HG02973 (cell line): ENCODE measurements around the gene TUBGCP3.
"Not testable (repeated sequence)": the region's sequence is repeated elsewhere in the genome, so short reads cannot be mapped to it uniquely, and the experiment has no call there.

Source experiments
- ATAC-seq: cut with Tn5 transposase; IDR thresholded peaks from one replicate; pipeline ENCODE4 v1.9.1; 2021; ENCODE audit warnings: moderate library complexity; ENCODE audit not compliant: unreplicated experiment

The TUBGCP3 gene

DNA sequence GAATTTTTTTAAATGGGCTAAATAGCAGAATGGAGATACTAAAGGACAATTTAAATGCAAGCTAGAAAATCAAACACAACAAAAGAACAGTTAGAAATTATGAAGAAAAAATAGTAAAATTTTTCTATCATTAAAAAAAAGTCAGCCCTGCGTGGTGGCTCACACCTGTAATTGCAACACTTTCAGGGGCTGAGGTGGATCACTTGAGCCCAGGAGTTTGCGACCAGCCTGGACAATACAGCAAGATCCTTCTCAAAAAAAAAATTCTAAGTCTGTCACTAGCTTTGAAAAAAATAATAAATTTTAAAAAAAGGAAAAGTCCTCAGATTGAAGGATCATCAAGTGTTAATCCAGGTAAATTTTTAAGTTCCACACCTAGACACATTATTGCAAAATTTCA lies 7.7 kb downstream of the TUBGCP3 start:
- ATAC-seq: no peak

GRCh38 chr13:112579310-112579843 lies 8.6 kb downstream of the TUBGCP3 start:
- no peak for ATAC-seq

DNA sequence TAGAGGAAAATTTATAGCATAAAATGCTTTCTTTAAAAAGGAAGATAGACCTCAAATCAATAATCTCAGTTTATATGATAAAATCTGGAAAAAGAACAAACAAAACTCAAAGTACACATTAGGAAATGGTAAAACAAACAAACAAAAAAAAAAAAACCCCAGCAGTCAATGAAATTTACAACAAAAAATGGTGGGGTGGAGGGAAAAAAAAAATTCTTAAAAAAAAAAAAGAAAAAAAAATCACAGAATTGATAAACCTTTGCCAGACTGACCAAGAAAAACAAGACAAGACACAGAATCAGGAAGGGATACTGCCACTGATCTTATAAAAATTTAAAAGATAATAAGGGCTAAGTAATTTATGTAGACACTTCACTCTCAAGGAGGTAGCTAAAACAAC lies 11.2 kb downstream of the TUBGCP3 start:
- no peak for ATAC-seq

DNA sequence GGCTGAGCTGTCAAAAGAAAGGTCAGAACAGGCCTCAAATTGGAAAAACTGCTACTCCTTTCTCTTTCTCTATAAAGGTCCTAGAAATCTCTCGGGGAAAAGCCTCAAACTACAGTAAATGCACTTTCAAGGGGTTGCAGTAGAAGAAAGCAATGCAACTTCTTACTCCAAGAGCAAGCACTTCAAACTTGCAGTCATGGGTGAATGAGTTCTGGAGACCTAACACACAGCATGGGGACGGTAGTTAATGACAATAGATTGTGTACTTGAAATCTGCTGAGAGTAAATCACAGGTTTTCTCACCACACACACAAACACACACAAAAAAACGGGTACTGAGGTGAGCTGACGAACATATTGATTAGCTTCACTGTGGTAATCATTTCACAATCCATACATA lies 11.8 kb downstream of the TUBGCP3 start:
- ATAC-seq: no peak

GRCh38 chr13:112575675-112576074 lies 12.3 kb downstream of the TUBGCP3 start:
- no peak for ATAC-seq

- peak; percentile 61 for ATAC-seq
These were observed 12.9 kb downstream of the TUBGCP3 start for GRCh38 chr13:112574834-112575613.

DNA sequence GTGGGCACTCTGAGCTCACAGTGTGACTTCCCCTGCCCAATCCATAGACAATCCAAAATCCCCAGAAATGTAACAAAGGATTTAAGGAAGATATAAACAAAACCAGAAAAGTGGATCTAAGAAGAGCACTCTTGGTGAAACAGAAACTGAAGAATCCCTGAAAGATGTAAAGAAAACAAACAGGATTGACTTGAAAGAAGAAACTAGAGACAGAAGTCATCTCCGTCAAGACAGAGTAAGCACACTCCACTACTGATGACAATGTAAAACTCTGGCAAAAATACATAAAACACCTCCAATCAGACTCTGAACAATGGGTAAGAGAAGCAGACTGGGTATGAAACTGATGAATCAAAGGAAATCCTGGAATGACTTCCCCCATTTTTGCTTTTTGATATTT lies 13.5 kb downstream of the TUBGCP3 start:
- ATAC-seq: peak; percentile 62

- ATAC-seq: no peak
These were observed 14.2 kb downstream of the TUBGCP3 start for GRCh38 chr13:112573710-112574109.

- ATAC-seq: no peak
These were observed 15.6 kb downstream of the TUBGCP3 start for GRCh38 chr13:112572366-112572765.

DNA sequence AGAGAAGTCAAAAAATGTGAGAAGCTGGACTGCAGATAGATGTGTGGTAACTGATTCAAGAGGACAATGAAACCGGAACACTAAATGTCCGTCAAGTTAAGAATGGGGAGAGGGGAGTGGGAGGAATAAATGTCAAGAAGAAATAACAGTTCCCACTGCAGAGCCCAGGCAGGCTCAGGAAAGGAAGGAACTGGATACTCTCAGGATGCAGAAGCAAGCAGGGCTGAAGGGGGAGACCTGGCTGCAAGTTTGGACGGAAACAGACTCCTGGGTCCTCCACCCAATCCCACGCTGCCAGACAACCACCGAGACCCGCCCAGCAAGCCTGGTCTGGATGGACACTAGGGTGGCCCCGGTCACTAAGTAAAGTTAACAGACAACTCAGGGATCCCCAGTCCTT lies 18.1 kb downstream of the TUBGCP3 start:
- ATAC-seq: no peak

DNA sequence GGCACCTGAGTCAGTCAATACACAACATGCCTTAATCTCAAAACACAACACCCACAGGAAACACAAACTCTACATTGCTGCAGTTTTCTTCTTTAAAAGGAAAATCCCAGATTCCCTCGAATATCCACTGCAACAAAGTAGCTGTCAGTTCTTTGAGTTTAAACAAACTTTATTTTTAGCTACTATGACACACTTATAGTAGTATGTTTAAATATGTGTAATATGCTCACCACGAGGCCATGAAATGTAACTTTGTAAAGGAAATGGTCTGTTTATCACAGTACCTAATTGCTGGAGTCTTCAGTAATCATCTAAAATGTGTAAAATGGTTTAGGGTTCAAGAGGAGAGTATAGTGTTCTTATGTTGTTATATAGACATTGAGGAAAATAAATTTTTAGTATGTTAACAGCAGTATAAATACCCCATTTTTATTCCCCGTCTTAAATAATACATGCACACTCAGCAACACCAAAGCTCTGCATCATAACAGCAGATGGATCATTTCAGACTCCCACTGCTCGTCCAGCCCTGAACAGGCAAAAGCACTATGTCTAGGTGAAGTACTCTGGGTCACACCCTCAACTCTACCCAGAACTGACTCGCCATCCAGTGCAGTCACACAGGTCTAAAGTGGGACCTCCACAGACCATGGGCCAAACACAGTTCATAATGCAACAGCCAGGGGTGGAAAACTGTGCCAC lies 20.6 kb downstream of the TUBGCP3 start:
- no peak for ATAC-seq

- no peak for ATAC-seq
These were observed 25.1 kb downstream of the TUBGCP3 start for GRCh38 chr13:112562786-112563383.

- no peak for ATAC-seq
These were observed 25.7 kb downstream of the TUBGCP3 start for GRCh38 chr13:112562254-112562653.

DNA sequence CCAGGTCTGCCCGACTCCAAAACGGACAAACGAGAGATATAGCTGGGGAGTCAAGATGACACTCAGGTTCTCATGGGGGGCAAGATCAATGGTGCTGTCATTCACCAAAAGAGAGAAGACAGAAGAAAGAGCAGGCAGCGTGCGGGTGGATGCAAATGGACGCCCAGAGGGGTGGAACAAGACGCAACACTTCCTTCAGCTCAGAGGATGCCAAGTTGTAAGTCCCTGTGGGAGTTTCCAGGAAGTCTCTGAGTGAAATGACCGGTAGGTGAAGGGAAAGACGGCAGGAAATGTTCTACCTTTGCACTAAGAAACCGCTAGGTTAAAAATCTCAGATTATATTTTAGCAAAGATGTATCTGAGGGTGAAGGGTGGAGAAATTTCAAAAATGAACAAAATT lies 26.5 kb downstream of the TUBGCP3 start:
- ATAC-seq: no peak

- ATAC-seq: no peak
These were observed 29.1 kb downstream of the TUBGCP3 start for GRCh38 chr13:112558696-112559418.

- no peak for ATAC-seq
These were observed 31.4 kb downstream of the TUBGCP3 start for GRCh38 chr13:112556600-112556999.

DNA sequence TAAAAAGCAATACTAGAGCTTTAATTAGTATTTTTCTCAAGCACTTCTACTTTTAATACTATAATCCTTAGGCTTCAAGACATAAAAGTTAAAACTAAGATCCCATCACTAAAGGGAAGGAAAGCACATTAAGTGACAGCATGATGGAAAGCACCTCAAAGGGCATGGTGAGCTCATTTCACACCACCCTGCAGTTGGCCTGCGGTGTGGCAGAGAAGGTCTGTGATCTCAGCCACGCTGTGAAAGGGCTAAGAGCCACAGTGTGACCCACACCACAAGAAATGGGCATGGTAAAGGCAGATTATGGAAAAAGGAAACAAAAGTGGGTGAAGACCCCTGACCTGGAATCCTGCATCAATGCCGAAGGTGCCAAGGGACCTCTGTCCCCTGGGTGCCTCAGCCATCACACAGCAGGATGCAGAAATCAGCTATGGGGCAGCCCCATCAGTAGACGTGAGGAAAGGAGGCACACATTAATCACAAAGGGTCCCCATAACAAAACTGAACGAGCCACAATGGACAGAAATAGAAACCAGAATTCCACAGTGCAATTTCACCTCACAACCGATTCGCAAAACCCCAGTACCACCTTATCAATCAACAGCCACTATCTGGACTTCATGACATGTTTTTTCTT lies 33.6 kb downstream of the TUBGCP3 start:
- ATAC-seq: no peak

- ATAC-seq: not testable (repeated sequence)
These were observed 39.0 kb downstream of the TUBGCP3 start for GRCh38 chr13:112548975-112549374.

GRCh38 chr13:112545856-112546255 lies 42.1 kb downstream of the TUBGCP3 start:
- no peak for ATAC-seq

- ATAC-seq: no peak
These were observed 54.9 kb downstream of the TUBGCP3 start for GRCh38 chr13:112532837-112533745.
